GM12875 (cell line): ENCODE data around the gene PSMB7.

Source experiments
- H3K4me3 ChIP-seq: one replicate; pipeline ENCODE4 v1.5.1; 2011; ENCODE audit warnings: low read depth, low read length, control low read depth
- TF ChIP-seq, protein P1 (sequence below): IDR thresholded peaks from 2 replicates; pipeline ENCODE4 v1.5.1; 2011; ENCODE audit warnings: low read depth, mild to moderate bottlenecking, control low read depth, inconsistent platforms, low read length, moderate library complexity, borderline replicate concordance; ENCODE audit not compliant: insufficient read depth

Gene PSMB7

DNA sequence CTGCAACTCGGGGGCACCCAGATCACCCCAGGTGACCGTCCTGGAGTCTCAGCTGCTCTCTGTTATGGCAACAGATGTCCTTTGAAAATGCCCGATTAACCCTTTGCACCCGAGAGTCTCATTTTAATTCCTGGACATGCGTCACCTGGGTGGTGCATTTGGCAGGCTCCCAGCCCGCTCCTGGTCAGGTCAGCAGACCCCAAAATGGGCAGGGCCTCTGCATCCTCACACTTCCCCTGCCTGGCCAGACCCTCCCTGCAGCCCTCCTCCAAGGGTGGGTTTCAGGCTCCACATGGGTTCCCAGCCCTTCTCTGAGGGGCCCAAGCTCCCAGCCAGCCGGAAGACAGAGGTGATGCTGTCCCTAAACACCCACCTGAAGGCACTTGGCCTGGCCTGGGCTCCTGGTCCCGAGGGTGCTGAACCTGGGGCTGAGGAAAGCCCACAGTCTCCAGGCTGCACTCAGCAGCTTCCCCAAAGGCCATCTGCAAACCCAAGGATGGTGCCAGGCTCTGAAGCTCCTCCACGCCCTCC is 69.4 kb downstream of the PSMB7 start:
- TF ChIP-seq, protein P1, sequence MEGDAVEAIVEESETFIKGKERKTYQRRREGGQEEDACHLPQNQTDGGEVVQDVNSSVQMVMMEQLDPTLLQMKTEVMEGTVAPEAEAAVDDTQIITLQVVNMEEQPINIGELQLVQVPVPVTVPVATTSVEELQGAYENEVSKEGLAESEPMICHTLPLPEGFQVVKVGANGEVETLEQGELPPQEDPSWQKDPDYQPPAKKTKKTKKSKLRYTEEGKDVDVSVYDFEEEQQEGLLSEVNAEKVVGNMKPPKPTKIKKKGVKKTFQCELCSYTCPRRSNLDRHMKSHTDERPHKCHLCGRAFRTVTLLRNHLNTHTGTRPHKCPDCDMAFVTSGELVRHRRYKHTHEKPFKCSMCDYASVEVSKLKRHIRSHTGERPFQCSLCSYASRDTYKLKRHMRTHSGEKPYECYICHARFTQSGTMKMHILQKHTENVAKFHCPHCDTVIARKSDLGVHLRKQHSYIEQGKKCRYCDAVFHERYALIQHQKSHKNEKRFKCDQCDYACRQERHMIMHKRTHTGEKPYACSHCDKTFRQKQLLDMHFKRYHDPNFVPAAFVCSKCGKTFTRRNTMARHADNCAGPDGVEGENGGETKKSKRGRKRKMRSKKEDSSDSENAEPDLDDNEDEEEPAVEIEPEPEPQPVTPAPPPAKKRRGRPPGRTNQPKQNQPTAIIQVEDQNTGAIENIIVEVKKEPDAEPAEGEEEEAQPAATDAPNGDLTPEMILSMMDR = no peak
- no peak overlapping the region for H3K4me3 ChIP-seq

DNA sequence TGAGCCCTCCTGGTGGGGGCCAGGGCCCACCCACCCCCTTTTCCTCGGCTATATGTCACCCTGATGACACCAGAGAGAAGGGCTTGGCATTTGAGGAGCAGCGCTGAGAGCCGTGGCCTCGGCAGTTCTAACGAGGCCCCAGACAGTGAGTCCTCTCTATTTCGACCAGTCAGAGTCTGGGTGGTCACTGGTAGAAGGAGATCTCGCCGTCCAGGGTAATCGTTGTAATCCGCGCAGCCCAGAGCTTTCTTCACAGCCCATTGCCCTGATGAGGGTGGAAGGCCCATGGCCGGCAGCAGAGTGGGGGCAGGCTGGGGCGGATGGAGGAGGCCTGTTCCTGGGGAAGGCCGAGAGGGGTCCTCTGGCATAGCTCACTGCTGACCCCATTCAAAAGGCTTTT is 70.2 kb downstream of the PSMB7 start:
- TF ChIP-seq, protein P1 = no peak
- H3K4me3 ChIP-seq = no peak overlapping the region

DNA sequence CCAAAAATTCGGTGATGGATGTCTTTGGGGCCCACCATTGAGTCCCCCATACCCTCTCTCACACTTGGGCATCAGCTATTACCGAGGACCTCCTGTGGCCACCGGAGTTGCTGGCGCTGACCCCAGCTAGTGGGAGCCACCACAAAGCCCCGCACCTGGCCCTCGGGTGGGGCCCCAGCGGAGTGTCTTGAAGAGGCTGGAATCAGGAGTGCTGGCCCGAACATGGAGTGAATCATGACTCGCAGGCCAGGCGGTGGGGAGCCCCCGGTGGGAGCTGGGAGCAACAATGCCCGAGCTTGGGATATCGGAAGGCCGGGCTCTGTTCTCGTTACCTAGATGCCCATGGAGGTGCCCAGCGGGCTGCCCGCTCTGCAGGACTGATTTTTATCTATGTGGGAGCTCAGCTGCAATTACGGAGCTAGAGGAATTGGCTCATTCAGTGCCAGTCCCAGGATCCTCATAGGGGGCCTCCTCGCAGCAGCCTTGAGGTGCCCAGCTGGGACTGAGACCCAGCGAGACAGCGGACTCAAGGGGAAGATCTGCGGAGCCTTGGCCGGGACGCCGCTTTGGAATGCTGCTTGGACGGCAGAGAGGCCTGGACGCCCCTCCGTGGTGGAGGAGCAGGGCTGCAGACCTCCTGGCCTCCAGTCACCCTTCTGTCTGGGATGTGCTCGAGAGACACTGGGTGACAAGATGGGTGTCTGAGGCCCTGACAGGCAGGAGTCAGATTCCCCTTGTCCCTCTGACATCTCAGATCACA is 70.8 kb downstream of the PSMB7 start:
- TF ChIP-seq, protein P1 = no peak
- H3K4me3 ChIP-seq = no peak overlapping the region

DNA sequence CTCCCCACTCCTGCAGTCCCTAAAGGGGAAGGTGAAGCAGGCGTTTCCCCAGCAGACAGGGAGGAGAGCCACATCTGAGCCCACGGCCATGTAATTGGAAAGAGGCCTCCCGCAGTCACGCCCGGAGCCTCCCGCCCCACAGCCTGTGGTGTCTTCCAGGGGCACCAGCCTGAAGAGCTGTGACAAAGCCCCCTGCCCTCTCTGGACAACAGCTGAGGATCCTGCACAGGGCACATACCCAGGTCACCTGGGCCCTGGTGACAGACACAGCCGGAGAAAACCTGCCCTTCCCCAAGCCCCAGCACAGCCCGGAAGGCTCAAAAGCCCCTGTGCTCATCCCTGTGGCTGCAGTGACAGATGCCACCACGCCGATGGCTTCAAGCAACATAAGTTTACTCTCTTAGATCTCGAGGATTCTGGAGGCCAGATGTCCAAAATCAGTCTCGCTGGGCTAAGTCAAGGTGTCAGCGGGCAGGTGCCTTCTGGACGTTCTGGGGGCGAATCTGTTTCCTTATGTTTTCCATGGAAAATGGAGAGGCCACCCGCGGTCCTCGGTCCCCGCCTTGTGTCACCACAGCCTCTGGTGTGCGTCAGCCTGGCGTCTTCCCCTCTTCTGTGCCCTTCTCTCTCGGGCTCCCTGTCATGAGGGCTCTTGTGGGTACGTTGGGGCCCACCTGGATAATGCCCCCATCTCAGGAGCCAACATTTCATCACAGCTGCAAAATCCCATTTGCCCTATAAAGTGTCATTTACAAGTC is 71.5 kb downstream of the PSMB7 start:
- TF ChIP-seq, protein P1 = no peak
- no peak overlapping the region for H3K4me3 ChIP-seq

DNA sequence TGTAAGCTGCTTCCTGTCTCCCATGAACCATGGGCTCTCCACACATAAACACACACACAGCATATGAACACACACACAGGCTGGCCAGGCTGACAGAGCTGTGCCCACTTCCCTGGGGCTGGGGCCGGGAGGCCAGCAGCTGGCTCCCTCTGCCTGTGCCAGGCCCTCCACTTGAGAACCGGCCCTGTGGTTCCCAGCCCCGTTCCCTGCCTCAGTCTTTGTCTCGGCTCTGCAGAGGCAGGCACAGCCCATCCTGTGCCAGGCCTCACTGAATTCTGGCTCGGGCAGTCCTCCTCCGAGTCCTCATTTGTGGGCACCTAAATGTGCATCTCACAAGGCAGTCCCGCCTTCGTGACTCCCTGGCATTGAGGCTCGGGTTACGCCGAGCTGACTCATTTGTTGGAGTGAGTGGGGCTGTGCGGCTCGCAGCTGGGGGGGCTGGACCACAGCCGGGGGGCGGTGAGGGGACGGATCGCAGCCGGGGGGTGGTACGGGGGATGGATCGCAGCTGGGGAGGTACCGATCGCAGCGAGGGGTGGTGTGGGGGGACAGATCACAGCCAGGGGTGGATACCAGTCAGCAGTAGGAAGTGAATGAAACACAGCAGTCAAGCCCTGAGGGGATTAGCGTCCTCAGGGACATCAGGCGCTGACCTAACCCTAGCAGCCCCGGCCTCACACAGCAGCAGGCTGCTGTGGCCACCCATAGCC is 72.3 kb downstream of the PSMB7 start:
- TF ChIP-seq, protein P1 = no peak
- H3K4me3 ChIP-seq = no peak overlapping the region

DNA sequence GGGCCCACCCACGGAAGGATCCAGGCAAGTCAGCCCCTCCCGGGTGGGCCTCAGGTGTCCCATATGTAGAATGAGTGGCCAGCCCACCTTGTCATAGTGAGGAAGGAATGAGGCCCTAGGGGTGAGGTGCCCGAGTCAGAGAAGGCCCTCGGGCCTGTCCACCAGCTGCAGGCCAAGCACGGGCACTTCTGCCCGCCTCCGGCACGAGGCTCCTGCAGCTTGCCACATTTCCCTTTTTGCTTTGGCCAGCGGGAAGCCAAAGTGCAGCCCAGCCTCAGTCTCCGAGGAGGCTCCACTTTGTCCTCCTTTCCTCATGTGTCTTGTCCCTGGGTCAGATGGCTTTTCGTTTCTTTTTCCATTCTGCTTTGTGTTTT is 72.9 kb downstream of the PSMB7 start:
- no peak overlapping the region for H3K4me3 ChIP-seq
- TF ChIP-seq, protein P1 = no peak
